Measurements from ENCODE around the gene SBNO1.

SBNO1 gene

DNA sequence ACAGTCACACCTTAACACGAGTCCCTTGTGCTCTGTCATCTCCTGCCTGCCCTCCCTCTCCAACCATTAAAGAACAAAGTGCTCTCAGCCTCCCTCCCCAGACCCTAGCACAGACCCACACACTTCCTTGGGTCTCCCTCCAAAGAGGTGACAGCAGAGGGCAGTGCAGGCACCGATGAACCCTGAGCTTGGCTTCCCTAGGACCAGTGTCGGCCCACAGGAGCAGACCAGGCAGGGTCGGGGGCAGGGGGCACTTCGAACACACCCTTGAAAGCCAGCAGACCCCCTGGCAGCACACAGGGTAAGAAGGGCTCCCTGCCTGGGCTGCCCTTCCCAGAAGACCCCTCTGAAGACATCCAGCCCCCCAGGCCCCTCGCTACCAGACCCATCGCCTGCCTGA, 100.0 kb downstream of the SBNO1 start:
- Histone ChIP-seq H3K4me3 (ENCODE audit: low read length) (no peak overlapping the region), H3K4me2 (ENCODE audit: low read depth, low read length) (no peak overlapping the region), H3K4me1 (ENCODE audit: low read length) (no peaks in the 10 kb centered on the region), H3K9me2 (replicated peaks; ENCODE audit: insufficient read depth, low read length) (no peaks in the 10 kb centered on the region), H2AFZ (ENCODE audit: low read length) (no peak overlapping the region), H4K20me1 (ENCODE audit: insufficient read depth, low read length) (no peaks in the 10 kb centered on the region), H3K36me3 (replicated peaks; ENCODE audit: insufficient read depth, low read length) (no peaks in the 10 kb centered on the region), H3K27me3 (replicated peaks; ENCODE audit: insufficient read depth, low read length) (no peaks in the 10 kb centered on the region), H3F3A (ENCODE audit: insufficient read depth, low read length) (no peaks in the 10 kb centered on the region), H3K9me3 (replicated peaks; ENCODE audit: insufficient read depth, low read length) (no peaks in the 10 kb centered on the region), H3K79me2 (ENCODE audit: low read length) (no peaks in the 10 kb centered on the region), H3K9ac (ENCODE audit: low read length) (no peak overlapping the region), H3K27ac (ENCODE audit: low read length) (no peak overlapping the region)
- TF ChIP-seq, protein P1, sequence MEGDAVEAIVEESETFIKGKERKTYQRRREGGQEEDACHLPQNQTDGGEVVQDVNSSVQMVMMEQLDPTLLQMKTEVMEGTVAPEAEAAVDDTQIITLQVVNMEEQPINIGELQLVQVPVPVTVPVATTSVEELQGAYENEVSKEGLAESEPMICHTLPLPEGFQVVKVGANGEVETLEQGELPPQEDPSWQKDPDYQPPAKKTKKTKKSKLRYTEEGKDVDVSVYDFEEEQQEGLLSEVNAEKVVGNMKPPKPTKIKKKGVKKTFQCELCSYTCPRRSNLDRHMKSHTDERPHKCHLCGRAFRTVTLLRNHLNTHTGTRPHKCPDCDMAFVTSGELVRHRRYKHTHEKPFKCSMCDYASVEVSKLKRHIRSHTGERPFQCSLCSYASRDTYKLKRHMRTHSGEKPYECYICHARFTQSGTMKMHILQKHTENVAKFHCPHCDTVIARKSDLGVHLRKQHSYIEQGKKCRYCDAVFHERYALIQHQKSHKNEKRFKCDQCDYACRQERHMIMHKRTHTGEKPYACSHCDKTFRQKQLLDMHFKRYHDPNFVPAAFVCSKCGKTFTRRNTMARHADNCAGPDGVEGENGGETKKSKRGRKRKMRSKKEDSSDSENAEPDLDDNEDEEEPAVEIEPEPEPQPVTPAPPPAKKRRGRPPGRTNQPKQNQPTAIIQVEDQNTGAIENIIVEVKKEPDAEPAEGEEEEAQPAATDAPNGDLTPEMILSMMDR (IDR thresholded peaks at IDR 0.05; ENCODE audit: low read length): no peak
- TF ChIP-seq EZH2 (optimal IDR thresholded peaks at IDR 0.05; ENCODE audit: low read depth, low read length): no peak
- TF ChIP-seq EZH2phosphoT487 (IDR thresholded peaks at IDR 0.05; ENCODE audit: low read length): no peak
- no peak for DNase-seq

DNA sequence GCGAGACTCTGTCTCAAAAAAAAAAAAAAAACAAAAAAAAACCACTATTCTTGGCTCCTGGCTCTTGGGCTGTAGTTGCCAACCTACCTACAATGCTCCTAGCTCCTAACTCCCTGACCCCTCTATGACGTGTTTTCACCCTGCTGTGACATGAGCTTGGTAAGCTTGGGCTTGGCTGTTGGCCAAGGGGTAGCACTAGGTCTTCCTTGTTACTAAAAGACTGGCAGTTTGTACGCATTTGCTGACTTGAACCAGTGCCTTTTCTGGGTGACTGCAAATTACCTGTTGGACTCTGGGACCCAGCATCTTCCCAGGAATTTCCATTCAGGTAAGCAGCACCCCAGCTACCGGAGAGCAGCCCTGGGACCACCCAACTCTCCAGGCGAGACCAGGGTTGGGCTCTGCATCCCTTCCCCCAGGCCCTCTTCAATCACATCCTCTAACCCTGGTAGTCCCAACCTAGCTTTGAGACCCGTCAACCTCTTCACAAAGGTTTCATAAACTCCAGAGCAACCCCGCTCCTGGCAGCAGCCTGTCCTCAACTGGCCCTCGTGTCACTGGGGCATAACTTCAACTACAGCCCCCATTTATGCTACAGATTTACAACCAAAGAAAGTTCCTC, 101.3 kb downstream of the SBNO1 start:
- H3K9me3 ChIP-seq (replicated peaks; ENCODE audit: insufficient read depth, low read length): no peaks in the 10 kb centered on the region
- no peak overlapping the region for H3K27ac ChIP-seq (ENCODE audit: low read length)
- no peaks in the 10 kb centered on the region for H3K36me3 ChIP-seq (replicated peaks; ENCODE audit: insufficient read depth, low read length)
- no peaks in the 10 kb centered on the region for H3F3A ChIP-seq (ENCODE audit: insufficient read depth, low read length)
- no peak overlapping the region for H3K4me2 ChIP-seq (ENCODE audit: low read depth, low read length)
- no peaks in the 10 kb centered on the region for H3K9me2 ChIP-seq (replicated peaks; ENCODE audit: insufficient read depth, low read length)
- H3K27me3 ChIP-seq (replicated peaks; ENCODE audit: insufficient read depth, low read length): no peaks in the 10 kb centered on the region
- H3K9ac ChIP-seq (ENCODE audit: low read length): no peak overlapping the region
- no peaks in the 10 kb centered on the region for H4K20me1 ChIP-seq (ENCODE audit: insufficient read depth, low read length)
- H2AFZ ChIP-seq (ENCODE audit: low read length): no peak overlapping the region
- no peaks in the 10 kb centered on the region for H3K4me1 ChIP-seq (ENCODE audit: low read length)
- no peak overlapping the region for H3K4me3 ChIP-seq (ENCODE audit: low read length)
- DNase-seq: no peak
- no peak for TF ChIP-seq EZH2phosphoT487 (IDR thresholded peaks at IDR 0.05; ENCODE audit: low read length)
- no peaks in the 10 kb centered on the region for H3K79me2 ChIP-seq (ENCODE audit: low read length)

DNA sequence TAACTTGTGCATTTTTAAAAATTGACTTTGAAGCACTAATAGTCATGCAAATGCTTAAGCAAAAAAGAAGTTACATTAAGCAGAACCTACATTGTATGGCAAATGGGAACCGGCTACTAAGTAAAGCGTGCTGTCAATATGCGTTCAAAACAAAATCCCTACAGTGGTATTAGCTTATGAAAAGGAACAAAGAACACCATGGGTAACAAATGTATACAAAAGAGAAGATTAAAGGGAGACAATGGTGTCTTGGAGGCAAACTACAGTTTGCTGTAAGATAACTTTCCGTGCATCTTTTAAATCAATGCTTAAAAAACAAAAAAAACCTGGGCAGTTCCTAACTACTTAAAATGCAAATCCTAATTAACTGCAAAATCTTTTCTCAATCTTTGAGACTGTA, 103.5 kb downstream of the SBNO1 start:
- no peaks in the 10 kb centered on the region for H3K79me2 ChIP-seq (ENCODE audit: low read length)
- no peak for TF ChIP-seq EZH2phosphoT487 (IDR thresholded peaks at IDR 0.05; ENCODE audit: low read length)
- H3F3A ChIP-seq (ENCODE audit: insufficient read depth, low read length): no peaks in the 10 kb centered on the region
- H3K9me3 ChIP-seq (replicated peaks; ENCODE audit: insufficient read depth, low read length): no peaks in the 10 kb centered on the region
- H3K27ac ChIP-seq (ENCODE audit: low read length): no peak overlapping the region
- no peaks in the 10 kb centered on the region for H3K36me3 ChIP-seq (replicated peaks; ENCODE audit: insufficient read depth, low read length)
- DNase-seq: no peak
- no peaks in the 10 kb centered on the region for H3K9me2 ChIP-seq (replicated peaks; ENCODE audit: insufficient read depth, low read length)
- no peaks in the 10 kb centered on the region for H3K4me1 ChIP-seq (ENCODE audit: low read length)
- H4K20me1 ChIP-seq (ENCODE audit: insufficient read depth, low read length): no peaks in the 10 kb centered on the region
- H3K9ac ChIP-seq (ENCODE audit: low read length): no peak overlapping the region
- H3K4me3 ChIP-seq (ENCODE audit: low read length): no peak overlapping the region
- no peaks in the 10 kb centered on the region for H3K27me3 ChIP-seq (replicated peaks; ENCODE audit: insufficient read depth, low read length)
- no peak overlapping the region for H2AFZ ChIP-seq (ENCODE audit: low read length)
- H3K4me2 ChIP-seq (ENCODE audit: low read depth, low read length): no peak overlapping the region

DNA sequence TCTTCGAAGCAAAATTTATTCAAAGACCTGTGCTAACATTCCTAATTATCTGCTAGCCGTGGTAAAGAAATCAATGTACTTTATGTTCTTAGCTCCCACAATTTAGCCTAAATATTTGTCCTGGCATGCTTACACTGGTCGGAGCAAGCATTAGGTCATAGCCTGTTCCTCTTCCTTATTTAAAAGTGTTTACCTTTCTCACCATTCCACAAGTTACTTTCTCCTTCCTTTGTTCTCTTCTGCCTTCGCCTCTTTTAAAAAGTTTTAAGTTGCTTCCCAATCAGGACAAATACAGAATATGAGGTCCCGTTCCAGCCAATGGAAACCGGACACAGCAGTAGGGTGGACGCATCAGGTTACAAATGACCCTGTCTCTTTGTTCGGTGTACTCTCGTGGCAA, 104.6 kb downstream of the SBNO1 start:
- H3F3A ChIP-seq (ENCODE audit: insufficient read depth, low read length): no peaks in the 10 kb centered on the region
- TF ChIP-seq EZH2 (optimal IDR thresholded peaks at IDR 0.05; ENCODE audit: low read depth, low read length): no peak
- TF ChIP-seq EZH2phosphoT487 (IDR thresholded peaks at IDR 0.05; ENCODE audit: low read length): no peak
- TF ChIP-seq, protein P1 (IDR thresholded peaks at IDR 0.05; ENCODE audit: low read length): no peak
- H3K9me2 ChIP-seq (replicated peaks; ENCODE audit: insufficient read depth, low read length): no peaks in the 10 kb centered on the region
- H3K27me3 ChIP-seq (replicated peaks; ENCODE audit: insufficient read depth, low read length): no peaks in the 10 kb centered on the region
- no peak overlapping the region for H3K4me2 ChIP-seq (ENCODE audit: low read depth, low read length)
- DNase-seq: no peak
- H2AFZ ChIP-seq (ENCODE audit: low read length): no peak overlapping the region
- no peaks in the 10 kb centered on the region for H4K20me1 ChIP-seq (ENCODE audit: insufficient read depth, low read length)
- H3K4me1 ChIP-seq (ENCODE audit: low read length): no peaks in the 10 kb centered on the region
- no peaks in the 10 kb centered on the region for H3K9me3 ChIP-seq (replicated peaks; ENCODE audit: insufficient read depth, low read length)
- no peaks in the 10 kb centered on the region for H3K79me2 ChIP-seq (ENCODE audit: low read length)
- no peak overlapping the region for H3K27ac ChIP-seq (ENCODE audit: low read length)
- H3K36me3 ChIP-seq (replicated peaks; ENCODE audit: insufficient read depth, low read length): no peaks in the 10 kb centered on the region
- no peak overlapping the region for H3K4me3 ChIP-seq (ENCODE audit: low read length)
- H3K9ac ChIP-seq (ENCODE audit: low read length): no peak overlapping the region
